H9 (cell line): ENCODE measurements around the gene FAM13C. TPM values are rescaled to one million over a fixed set of nuclear protein-coding genes. Genes with fewer than 3 reads are reported as not detected.

Experiments
- DNase-seq: peaks from one replicate; pipeline ENCODE4 v3.0.0-alpha.2; 2017
- H2AFZ ChIP-seq: one replicate; pipeline ENCODE4 v1.6.1; 2013; ENCODE audit warnings: mild to moderate bottlenecking, low read length, control low read depth, moderate library complexity
- H2AK5ac ChIP-seq: 2 replicates; pipeline ENCODE4 v1.6.1; 2013; ENCODE audit warnings: low read length, control low read depth, mixed read lengths; ENCODE audit not compliant: insufficient read length
- H2BK120ac ChIP-seq: one replicate; pipeline ENCODE4 v1.6.1; 2013; ENCODE audit warnings: low read depth, mild to moderate bottlenecking, low read length, control low read depth, inconsistent platforms; ENCODE audit not compliant: poor library complexity, severe bottlenecking
- H2BK12ac ChIP-seq: 2 replicates; pipeline ENCODE4 v1.6.1; 2013; ENCODE audit warnings: low read length, control low read depth, mixed read lengths, low read depth; ENCODE audit not compliant: insufficient read length
- H2BK15ac ChIP-seq: 2 replicates; pipeline ENCODE4 v1.6.1; 2013; ENCODE audit warnings: low read depth, low read length, control low read depth
- H2BK20ac ChIP-seq: one replicate; pipeline ENCODE4 v1.6.1; 2013; ENCODE audit warnings: low read depth, mild to moderate bottlenecking, low read length, control low read depth, inconsistent platforms; ENCODE audit not compliant: poor library complexity, severe bottlenecking
- H2BK5ac ChIP-seq: 2 replicates; pipeline ENCODE4 v1.6.1; 2013; ENCODE audit warnings: low read length, control low read depth, mixed read lengths; ENCODE audit not compliant: insufficient read length
- H3K14ac ChIP-seq: 2 replicates; pipeline ENCODE4 v1.6.1; 2013; ENCODE audit warnings: low read length, control low read depth; ENCODE audit not compliant: insufficient read depth
- H3K18ac ChIP-seq: 2 replicates; pipeline ENCODE4 v1.6.1; 2013; ENCODE audit warnings: low read depth, mild to moderate bottlenecking, mixed read lengths, low read length, control low read depth; ENCODE audit not compliant: insufficient read length
- H3K23ac ChIP-seq: 2 replicates; pipeline ENCODE4 v1.6.1; 2013; ENCODE audit warnings: low read length, control low read depth, mixed read lengths, low read depth; ENCODE audit not compliant: insufficient read length
- H3K23me2 ChIP-seq: 2 replicates; pipeline ENCODE4 v1.6.1; 2013; ENCODE audit warnings: low read depth, mild to moderate bottlenecking, mixed read lengths, low read length, control low read depth; ENCODE audit not compliant: insufficient read length, poor library complexity, severe bottlenecking
- H3K27ac ChIP-seq: 2 replicates; pipeline ENCODE4 v1.5.1; 2013; ENCODE audit warnings: low read length, control low read depth, mixed read lengths, low read depth; ENCODE audit not compliant: insufficient read length
- H3K27me3 ChIP-seq: 2 replicates; pipeline ENCODE4 v1.6.1; 2013; ENCODE audit warnings: low read length, control low read depth, inconsistent platforms; ENCODE audit not compliant: insufficient read depth
- H3K4ac ChIP-seq: 2 replicates; pipeline ENCODE4 v1.6.1; 2013; ENCODE audit warnings: low read depth, mild to moderate bottlenecking, control low read depth, inconsistent platforms, low read length, moderate library complexity
- H3K4me1 ChIP-seq: 2 replicates; pipeline ENCODE4 v1.6.1; 2013; ENCODE audit warnings: low read length, control low read depth, inconsistent platforms; ENCODE audit not compliant: insufficient read depth
- H3K4me2 ChIP-seq: 2 replicates; pipeline ENCODE4 v1.6.1; 2013; ENCODE audit warnings: low read length, control low read depth, mixed read lengths; ENCODE audit not compliant: insufficient read length, insufficient read depth
- H3K56ac ChIP-seq: 2 replicates; pipeline ENCODE4 v1.6.1; 2013; ENCODE audit warnings: low read depth, mild to moderate bottlenecking, mixed read lengths, low read length, control low read depth; ENCODE audit not compliant: insufficient read length
- H3K79me1 ChIP-seq: 2 replicates; pipeline ENCODE4 v1.6.1; 2013; ENCODE audit warnings: low read depth, mild to moderate bottlenecking, moderate library complexity, low read length, control low read depth, inconsistent platforms; ENCODE audit not compliant: insufficient read depth, poor library complexity, severe bottlenecking
- H3K79me2 ChIP-seq: 2 replicates; pipeline ENCODE4 v1.6.1; 2013; ENCODE audit warnings: low read length, control low read depth, inconsistent platforms; ENCODE audit not compliant: insufficient read depth
- H3K9ac ChIP-seq: 2 replicates; pipeline ENCODE4 v1.6.1; 2013; ENCODE audit warnings: low read length, control low read depth, mixed read lengths; ENCODE audit not compliant: insufficient read length; ENCODE audit errors: extremely low read depth
- H3K9me3 ChIP-seq: one replicate; pipeline ENCODE4 v1.6.1; 2013; ENCODE audit warnings: low read depth, low read length, inconsistent platforms; ENCODE audit not compliant: control insufficient read depth
- H3T11ph ChIP-seq: one replicate; pipeline ENCODE4 v1.6.1; 2013; ENCODE audit warnings: mild to moderate bottlenecking, low read length, control low read depth, inconsistent platforms
- H4K20me1 ChIP-seq: one replicate; pipeline ENCODE4 v1.6.1; 2013; ENCODE audit not compliant: control insufficient read depth, insufficient read length, insufficient read depth
- H4K5ac ChIP-seq: 2 replicates; pipeline ENCODE4 v1.6.1; 2013; ENCODE audit warnings: low read depth, mild to moderate bottlenecking, mixed read lengths, low read length, control low read depth; ENCODE audit not compliant: insufficient read length
- H4K8ac ChIP-seq: replicated peaks from 2 replicates; pipeline ENCODE4 v1.6.1; 2013; ENCODE audit warnings: low read length, control low read depth, mixed read lengths, low read depth; ENCODE audit not compliant: insufficient read length
- H4K91ac ChIP-seq: 2 replicates; pipeline ENCODE4 v1.6.1; 2013; ENCODE audit warnings: low read depth, mild to moderate bottlenecking, moderate library complexity, mixed read lengths, low read length, control low read depth; ENCODE audit not compliant: insufficient read length
- H3K27ac Mint-ChIP-seq, 3 experiments: 2 replicates in 2 of 3; 3 replicates in 1 of 3; pipeline ENCODE4 v1.8.0; 2020 to 2021; ENCODE audit warnings: mixed read lengths in 3 of 3, mild to moderate bottlenecking in 1 of 3, moderate library complexity in 1 of 3
- H3K27me3 Mint-ChIP-seq: 2 replicates; pipeline ENCODE4 v1.8.0; 2021; ENCODE audit warnings: low read depth, mild to moderate bottlenecking, moderate library complexity, mixed read lengths
- H3K36me3 Mint-ChIP-seq, 3 experiments: 2 replicates in 2 of 3; 3 replicates in 1 of 3; pipeline ENCODE4 v1.8.0; 2020 to 2021; ENCODE audit warnings: low read depth in 3 of 3, mixed read lengths in 3 of 3; ENCODE audit not compliant: insufficient read depth in 1 of 3
- H3K4me1 Mint-ChIP-seq, 2 experiments: 2 replicates each; pipeline ENCODE4 v1.8.0; 2020; ENCODE audit warnings: mixed read lengths in 2 of 2
- H3K4me3 Mint-ChIP-seq, 2 experiments: 2 replicates in 1 of 2; 3 replicates in 1 of 2; pipeline ENCODE4 v1.8.0; 2020 to 2021; ENCODE audit warnings: mild to moderate bottlenecking in 2 of 2, mixed read lengths in 2 of 2, moderate library complexity in 1 of 2
- H3K9me3 Mint-ChIP-seq, 2 experiments: 2 replicates in 1 of 2; 3 replicates in 1 of 2; pipeline ENCODE4 v1.8.0; 2020; ENCODE audit warnings: mild to moderate bottlenecking in 2 of 2, mixed read lengths in 2 of 2, moderate library complexity in 1 of 2
- WGBS: extraction: QIAGEN DNeasy Blood & Tissue Kit; methylation state at CpG from one replicate; pipeline ENCODE4 v1.1.7; 2013; ENCODE audit warnings: missing lambda C conversion rate, low lambda C conversion rate, mixed read lengths; ENCODE audit not compliant: insufficient read length; ENCODE audit errors: extremely low coverage; 5-methylcytosine and 5-hydroxymethylcytosine counted together
- total RNA-seq: library from RNA; stranded (reverse); gene quantifications from 2 replicates; pipeline ENCODE4 v1.2.1, GENCODE V29; 2021
- TF ChIP-seq, protein P1 (sequence below): fragments of 200-600 bp; sonication (generic); conservative IDR thresholded peaks from 3 replicates; pipeline ENCODE4 v1.8.0; 2021; ENCODE audit warnings: antibody characterized with exemption, mild to moderate bottlenecking

FAM13C gene
- total RNA-seq, 1 experiment from 2014 or later = 0.31 TPM

DNA sequence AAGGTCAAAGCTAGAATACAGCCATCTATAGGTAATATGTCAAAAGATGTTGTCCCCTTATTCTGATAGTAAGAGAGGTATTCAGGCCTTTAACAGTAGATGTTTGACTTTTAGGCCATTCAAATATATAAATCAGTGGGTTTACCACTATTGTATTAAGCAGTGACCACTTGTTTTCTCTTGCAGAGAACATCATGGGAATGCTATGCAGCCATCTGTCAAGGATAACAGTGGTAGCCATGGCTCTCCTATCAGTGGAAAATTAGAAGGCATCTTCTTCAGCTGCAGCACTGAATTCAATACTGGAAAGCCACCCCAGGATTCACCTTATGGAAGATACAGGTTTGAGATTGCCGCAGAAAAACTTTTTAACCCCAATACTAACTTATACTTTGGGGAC is 117.5 kb downstream of the FAM13C start:
- Histone ChIP-seq H4K20me1 (no peaks in the 10 kb centered on the region), H4K5ac (no peak overlapping the region), H3K79me2 (no peaks in the 10 kb centered on the region), H2AK5ac (no peak overlapping the region), H3K27ac (no peak overlapping the region), H3K9me3 (no peaks in the 10 kb centered on the region), H2BK20ac (no peak overlapping the region), H3K27me3 (no peaks in the 10 kb centered on the region), H3K9ac (no peak overlapping the region), H2BK12ac (no peak overlapping the region), H2BK5ac (no peak overlapping the region), H3K56ac (no peak overlapping the region), H3K4ac (no peak overlapping the region), H4K8ac (no peak overlapping the region), H3K23ac (no peak overlapping the region), H2AFZ (no peak overlapping the region), H4K91ac (no peak overlapping the region), H2BK15ac (no peak overlapping the region), H3K14ac (no peak overlapping the region), H3K18ac (no peak overlapping the region), H3T11ph (no peak overlapping the region), H3K23me2 (no peaks in the 10 kb centered on the region), H3K4me1 (no peaks in the 10 kb centered on the region), H2BK120ac (no peak overlapping the region), H3K79me1 (no peaks in the 10 kb centered on the region), H3K4me2 (no peak overlapping the region)
- H3K27ac Mint-ChIP-seq = no peak overlapping the region
- H3K4me3 Mint-ChIP-seq = no peak overlapping the region
- WGBS = no CpG with 5 or more reads among the region's 1 CpG
- no peaks in the 10 kb centered on the region for H3K4me1 Mint-ChIP-seq
- DNase-seq = no peak
- no peaks in the 10 kb centered on the region for H3K9me3 Mint-ChIP-seq
- TF ChIP-seq, protein P1, sequence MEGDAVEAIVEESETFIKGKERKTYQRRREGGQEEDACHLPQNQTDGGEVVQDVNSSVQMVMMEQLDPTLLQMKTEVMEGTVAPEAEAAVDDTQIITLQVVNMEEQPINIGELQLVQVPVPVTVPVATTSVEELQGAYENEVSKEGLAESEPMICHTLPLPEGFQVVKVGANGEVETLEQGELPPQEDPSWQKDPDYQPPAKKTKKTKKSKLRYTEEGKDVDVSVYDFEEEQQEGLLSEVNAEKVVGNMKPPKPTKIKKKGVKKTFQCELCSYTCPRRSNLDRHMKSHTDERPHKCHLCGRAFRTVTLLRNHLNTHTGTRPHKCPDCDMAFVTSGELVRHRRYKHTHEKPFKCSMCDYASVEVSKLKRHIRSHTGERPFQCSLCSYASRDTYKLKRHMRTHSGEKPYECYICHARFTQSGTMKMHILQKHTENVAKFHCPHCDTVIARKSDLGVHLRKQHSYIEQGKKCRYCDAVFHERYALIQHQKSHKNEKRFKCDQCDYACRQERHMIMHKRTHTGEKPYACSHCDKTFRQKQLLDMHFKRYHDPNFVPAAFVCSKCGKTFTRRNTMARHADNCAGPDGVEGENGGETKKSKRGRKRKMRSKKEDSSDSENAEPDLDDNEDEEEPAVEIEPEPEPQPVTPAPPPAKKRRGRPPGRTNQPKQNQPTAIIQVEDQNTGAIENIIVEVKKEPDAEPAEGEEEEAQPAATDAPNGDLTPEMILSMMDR = no peak
- no peaks in the 10 kb centered on the region for H3K27me3 Mint-ChIP-seq
- H3K36me3 Mint-ChIP-seq = no peaks in the 10 kb centered on the region; a peak in 1 of 7 replicates
